GM18907 (cell line): ENCODE data around the gene NUP133.

Experiments used
- ATAC-seq: cut with Tn5 transposase; IDR thresholded peaks from one replicate; pipeline ENCODE4 v1.9.1; 2021; ENCODE audit warnings: mild to moderate bottlenecking, moderate library complexity; ENCODE audit not compliant: unreplicated experiment

The NUP133 gene

GRCh38 chr1:229452956-229453801, 55.0 kb downstream of the NUP133 start:
- no peak for ATAC-seq

- ATAC-seq = no peak
Observed at GRCh38 chr1:229448845-229449244, 59.3 kb downstream of the NUP133 start.

- ATAC-seq = no peak
Observed at GRCh38 chr1:229448354-229448753, 59.8 kb downstream of the NUP133 start.

GRCh38 chr1:229447809-229448252, 60.3 kb downstream of the NUP133 start:
- no peak for ATAC-seq

GRCh38 chr1:229445828-229446227, 62.3 kb downstream of the NUP133 start:
- no peak for ATAC-seq

GRCh38 chr1:229440851-229441537, 67.1 kb downstream of the NUP133 start:
- ATAC-seq = peak; percentile 94

- ATAC-seq = no peak
Observed at GRCh38 chr1:229438021-229438420, 70.1 kb downstream of the NUP133 start.

GRCh38 chr1:229437443-229437842, 70.7 kb downstream of the NUP133 start:
- ATAC-seq = no peak

GRCh38 chr1:229436201-229436600, 71.9 kb downstream of the NUP133 start:
- ATAC-seq = no peak

- ATAC-seq = no peak
Observed at GRCh38 chr1:229434641-229435051, 73.5 kb downstream of the NUP133 start.

- no peak for ATAC-seq
Observed at GRCh38 chr1:229434005-229434640, 74.0 kb downstream of the NUP133 start, which contains the start of gene ACTA1. TSS of gene ACTA1 (minus strand) at chr1:229434094. CDS start at chr1:229433115, 979 bp downstream.

GRCh38 chr1:229433364-229434004, 74.7 kb downstream of the NUP133 start:
- no peak for ATAC-seq

GRCh38 chr1:229432905-229433304, 75.2 kb downstream of the NUP133 start:
- no peak for ATAC-seq

- ATAC-seq = no peak
Observed at GRCh38 chr1:229432116-229432461, 76.1 kb downstream of the NUP133 start.

GRCh38 chr1:229431284-229432115, 76.6 kb downstream of the NUP133 start:
- no peak for ATAC-seq

- no peak for ATAC-seq
Observed at GRCh38 chr1:229430761-229431283, 77.3 kb downstream of the NUP133 start.

- no peak for ATAC-seq
Observed at GRCh38 chr1:229428256-229428655, 79.9 kb downstream of the NUP133 start.

- ATAC-seq = no peak
Observed at GRCh38 chr1:229427572-229427971, 80.6 kb downstream of the NUP133 start.

- ATAC-seq = no peak
Observed at GRCh38 chr1:229425564-229426159, 82.5 kb downstream of the NUP133 start.

- no peak for ATAC-seq
Observed at GRCh38 chr1:229420765-229421164, 87.4 kb downstream of the NUP133 start.
